ENCODE results near the gene EFEMP1. TPM values are rescaled to one million over a fixed set of nuclear protein-coding genes. Genes with fewer than 3 reads are reported as not detected.

The EFEMP1 gene
- polyA plus RNA-seq, 3 donors, result not detected

DNA sequence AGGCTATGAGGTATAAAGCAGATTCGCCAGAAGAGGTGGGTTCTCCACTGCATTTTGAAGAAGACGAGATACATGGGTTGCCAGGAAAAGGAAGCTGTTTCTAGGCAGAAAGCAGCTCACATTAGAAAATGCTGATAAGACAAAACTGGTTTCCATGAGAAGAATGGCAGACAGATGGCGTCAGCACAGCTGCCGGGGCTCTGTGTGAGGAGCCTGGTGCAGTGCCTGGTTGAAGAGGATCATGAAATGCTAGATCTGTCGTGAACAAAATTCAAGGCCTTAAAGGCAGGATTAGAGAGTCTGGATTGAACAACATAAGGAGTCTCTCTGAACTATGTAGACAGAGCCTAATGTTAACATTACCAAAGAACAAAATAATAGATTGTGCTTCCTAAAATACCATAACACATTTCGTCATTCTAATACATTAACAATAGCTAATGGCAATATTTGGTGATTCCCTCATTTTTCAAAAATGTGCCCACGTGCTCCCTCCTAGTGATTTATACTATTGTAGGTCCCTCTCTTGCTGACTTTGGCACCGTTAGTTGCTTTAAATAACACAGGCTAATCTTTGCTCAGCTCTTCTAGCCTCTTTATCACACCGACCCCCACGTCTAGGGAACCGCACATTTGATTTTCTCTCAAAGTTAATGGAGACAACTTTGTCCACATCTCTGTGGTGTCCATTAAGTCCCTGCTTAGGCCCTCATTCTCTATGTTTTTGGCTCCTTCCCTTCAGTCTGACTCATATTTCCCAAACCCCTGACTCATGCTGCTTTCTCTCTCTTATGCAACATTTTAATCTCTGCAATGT lies 38.2 kb downstream of the EFEMP1 start:
- Mint-ChIP-seq H3K27ac (peak overlapping the region in 3 of 7 donors; percentile 20 to 83 (median 59)), H3K4me3 (no peak overlapping the region), H3K36me3 (no peaks in the 10 kb centered on the region), H3K4me1 (peaks cover 14% of the 10 kb centered on the region), H3K27me3 (ENCODE audit: low read depth in 3 of 3) (peaks cover 2 to 7% (median 3%) of the 10 kb centered on the region in 3 donors), H3K9me3 (no peaks in the 10 kb centered on the region)
- Histone ChIP-seq H3K27me3 (ENCODE audit: control insufficient read depth in 2 of 2, insufficient read depth in 2 of 2, low read length in 2 of 2) (peaks cover 0 to 5% of the 10 kb centered on the region in 2 donors), H2AFZ (ENCODE audit: insufficient read depth, low read depth, low read length, poor library complexity, severe bottlenecking) (no peak overlapping the region), H3K9me3 (replicated peaks in 1 of 2; ENCODE audit: control insufficient read depth in 1 of 2, insufficient read depth in 1 of 2, low read length in 2 of 2) (no peaks in the 10 kb centered on the region), H3K4me3 (replicated peaks in 1 of 3; ENCODE audit: low read depth in 2 of 3, low read length in 3 of 3) (no peak overlapping the region), H3K9ac (ENCODE audit: insufficient read depth, low read length, poor library complexity, severe bottlenecking) (no peak overlapping the region), H3K4me2 (replicated peaks; ENCODE audit: extremely low read depth, low read length, poor library complexity, severe bottlenecking) (no peak overlapping the region), H3K36me3 (replicated peaks in 1 of 2; ENCODE audit: control insufficient read depth in 1 of 2, insufficient read depth in 2 of 2, low read length in 2 of 2) (no peaks in the 10 kb centered on the region), H4K20me1 (ENCODE audit: insufficient read depth, low read length) (no peaks in the 10 kb centered on the region), H3K4me1 (ENCODE audit: control insufficient read depth in 1 of 2, insufficient read depth in 2 of 2, low read length in 2 of 2) (peaks cover 16 to 24% of the 10 kb centered on the region in 2 donors), H3K27ac (ENCODE audit: low read depth in 1 of 2, low read length in 2 of 2) (no peak overlapping the region), H3K79me2 (ENCODE audit: insufficient read depth, low read length) (no peaks in the 10 kb centered on the region)
- TF ChIP-seq, protein P1, sequence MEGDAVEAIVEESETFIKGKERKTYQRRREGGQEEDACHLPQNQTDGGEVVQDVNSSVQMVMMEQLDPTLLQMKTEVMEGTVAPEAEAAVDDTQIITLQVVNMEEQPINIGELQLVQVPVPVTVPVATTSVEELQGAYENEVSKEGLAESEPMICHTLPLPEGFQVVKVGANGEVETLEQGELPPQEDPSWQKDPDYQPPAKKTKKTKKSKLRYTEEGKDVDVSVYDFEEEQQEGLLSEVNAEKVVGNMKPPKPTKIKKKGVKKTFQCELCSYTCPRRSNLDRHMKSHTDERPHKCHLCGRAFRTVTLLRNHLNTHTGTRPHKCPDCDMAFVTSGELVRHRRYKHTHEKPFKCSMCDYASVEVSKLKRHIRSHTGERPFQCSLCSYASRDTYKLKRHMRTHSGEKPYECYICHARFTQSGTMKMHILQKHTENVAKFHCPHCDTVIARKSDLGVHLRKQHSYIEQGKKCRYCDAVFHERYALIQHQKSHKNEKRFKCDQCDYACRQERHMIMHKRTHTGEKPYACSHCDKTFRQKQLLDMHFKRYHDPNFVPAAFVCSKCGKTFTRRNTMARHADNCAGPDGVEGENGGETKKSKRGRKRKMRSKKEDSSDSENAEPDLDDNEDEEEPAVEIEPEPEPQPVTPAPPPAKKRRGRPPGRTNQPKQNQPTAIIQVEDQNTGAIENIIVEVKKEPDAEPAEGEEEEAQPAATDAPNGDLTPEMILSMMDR (IDR thresholded peaks at IDR 0.05), result no peak
- 94% methylated on average over 6 of the region's 11 CpGs for WGBS (ENCODE audit: insufficient coverage)
- peak; percentile 28 to 78 (median 40) for DNase-seq
- intact Hi-C loops (cut with micrococcal nuclease), result no loop called here

DNA sequence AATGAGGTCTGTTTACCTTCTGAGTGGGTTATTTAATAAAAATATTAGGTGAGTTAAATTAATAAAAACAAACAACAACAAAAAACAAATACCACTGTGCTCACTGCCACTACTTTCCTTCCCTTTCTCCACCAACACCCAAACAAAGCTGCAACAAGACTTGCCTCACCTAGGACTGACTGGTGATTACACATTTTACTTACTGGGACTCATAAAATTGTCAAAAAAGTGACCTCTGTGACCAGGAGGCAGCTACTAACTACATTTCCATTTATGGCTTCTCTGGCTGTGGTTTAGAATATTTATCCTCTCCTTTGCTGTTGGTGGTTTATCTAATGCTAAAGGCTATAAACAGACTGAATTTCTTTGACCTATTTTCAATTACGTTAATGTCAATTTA lies 39.8 kb downstream of the EFEMP1 start:
- H4K20me1 ChIP-seq (ENCODE audit: insufficient read depth, low read length), result no peaks in the 10 kb centered on the region
- peaks cover 23 to 32% of the 10 kb centered on the region in 2 donors for H3K4me1 ChIP-seq (ENCODE audit: control insufficient read depth in 1 of 2, insufficient read depth in 2 of 2, low read length in 2 of 2)
- H2AFZ ChIP-seq (ENCODE audit: insufficient read depth, low read depth, low read length, poor library complexity, severe bottlenecking), result no peak overlapping the region
- peaks cover 22% of the 10 kb centered on the region for H3K4me1 Mint-ChIP-seq
- TF ChIP-seq, protein P1 (IDR thresholded peaks at IDR 0.05), result no peak
- no peaks in the 10 kb centered on the region for H3K36me3 Mint-ChIP-seq
- no peak for DNase-seq
- H3K9me3 ChIP-seq (replicated peaks in 1 of 2; ENCODE audit: control insufficient read depth in 1 of 2, insufficient read depth in 1 of 2, low read length in 2 of 2), result no peaks in the 10 kb centered on the region
- no peak overlapping the region for H3K4me2 ChIP-seq (replicated peaks; ENCODE audit: extremely low read depth, low read length, poor library complexity, severe bottlenecking)
- WGBS (ENCODE audit: insufficient coverage), result no CpG with 5 or more reads among the region's 1 CpG
- H3K27ac Mint-ChIP-seq, result no peak overlapping the region
- intact Hi-C loops (cut with micrococcal nuclease), result no loop called here
- H3K27ac ChIP-seq (ENCODE audit: low read depth in 1 of 2, low read length in 2 of 2), result no peak overlapping the region
- H3K4me3 Mint-ChIP-seq, result no peak overlapping the region
- no peaks in the 10 kb centered on the region for H3K79me2 ChIP-seq (ENCODE audit: insufficient read depth, low read length)
- H3K9me3 Mint-ChIP-seq, result peaks cover 0 to 2% (median 0%) of the 10 kb centered on the region in 7 donors
- no peak overlapping the region for H3K9ac ChIP-seq (ENCODE audit: insufficient read depth, low read length, poor library complexity, severe bottlenecking)
- H3K36me3 ChIP-seq (replicated peaks in 1 of 2; ENCODE audit: control insufficient read depth in 1 of 2, insufficient read depth in 2 of 2, low read length in 2 of 2), result no peaks in the 10 kb centered on the region
- no peak overlapping the region for H3K4me3 ChIP-seq (replicated peaks in 1 of 3; ENCODE audit: low read depth in 2 of 3, low read length in 3 of 3)
- peaks cover 0 to 4% (median 2%) of the 10 kb centered on the region in 3 donors for H3K27me3 Mint-ChIP-seq (ENCODE audit: low read depth in 3 of 3)
- peaks cover 0 to 5% of the 10 kb centered on the region in 2 donors for H3K27me3 ChIP-seq (ENCODE audit: control insufficient read depth in 2 of 2, insufficient read depth in 2 of 2, low read length in 2 of 2)

Data from CD14-positive monocyte (primary cell).